Right atrium auricular region (tissue), 2 donors: ENCODE measurements around the gene SFTA2. TPM values are rescaled to one million over a fixed set of nuclear protein-coding genes. Genes with fewer than 3 reads are reported as not detected.
"Not testable (repeated sequence)": the region's sequence is repeated elsewhere in the genome, so short reads cannot be mapped to it uniquely, and the experiment has no call there.

Source experiments
- DNase-seq: peaks from one replicate; pipeline ENCODE4 v3.0.0-alpha.2; 2019; ENCODE audit warnings: low spot score
- H3K27ac ChIP-seq, 2 donors: fragments of 200-600 bp; sonication (generic); 1 replicate in 1 of 2; 2 replicates in 1 of 2; pipeline ENCODE4 v1.5.1; 2016 to 2019
- H3K27me3 ChIP-seq, 2 donors: fragments of 200-600 bp; sonication (generic); one replicate each; pipeline versions ENCODE4 v1.5.1 to v1.6.0; 2017 to 2019
- H3K36me3 ChIP-seq: fragments of 200-600 bp; sonication (generic); one replicate; pipeline ENCODE4 v1.5.1; 2016
- H3K4me1 ChIP-seq, 2 donors: fragments of 200-600 bp; sonication (generic); one replicate each; pipeline versions ENCODE4 v1.5.1 to v1.6.0; 2017 to 2019
- H3K4me3 ChIP-seq, 2 donors: fragments of 200-600 bp; sonication (generic); 1 replicate in 1 of 2; 2 replicates in 1 of 2; pipeline ENCODE4 v1.5.1; 2017 to 2019; ENCODE audit warnings: mild to moderate bottlenecking in 1 of 2, moderate library complexity in 1 of 2
- H3K9me3 ChIP-seq, 2 donors: fragments of 200-600 bp; sonication (generic); one replicate each; pipeline ENCODE4 v1.5.1; 2019
- total RNA-seq, 2 donors: library from RNA; depleted of rRNA; stranded (reverse); fragments of >200 nt; gene quantifications; one replicate each; pipeline ENCODE4 v1.1.0, GENCODE V29; 2016
- TF ChIP-seq, protein P1 (sequence below), 2 donors: fragments of 200-600 bp; sonication (generic); IDR thresholded peaks; one replicate each; pipeline ENCODE4 v1.5.1; 2019; ENCODE audit warnings: antibody characterized with exemption in 2 of 2

The SFTA2 gene
- total RNA-seq, 2 donors from 2014 or later = not detected

DNA sequence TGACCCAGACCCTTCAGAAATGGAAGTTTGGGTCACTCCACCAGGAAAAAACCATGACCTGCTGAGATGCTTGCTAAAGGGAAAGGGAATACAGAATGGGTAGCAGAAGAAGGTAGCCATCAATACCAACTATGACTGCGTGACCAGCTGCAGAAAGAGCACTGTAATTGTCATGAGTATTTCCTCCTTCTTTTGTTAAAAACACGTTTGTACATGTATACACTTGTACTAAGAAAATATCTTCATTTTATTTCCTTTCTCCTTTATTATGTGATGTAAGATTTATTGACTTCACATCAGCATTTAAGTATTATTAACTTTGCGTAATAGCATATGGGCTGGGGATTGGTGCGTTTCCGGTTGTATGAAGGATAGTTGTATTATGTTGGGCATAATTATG is 39.0 kb upstream of the SFTA2 start:
- Histone ChIP-seq H3K4me1 (no peaks in the 10 kb centered on the region), H3K9me3 (no peaks in the 10 kb centered on the region), H3K27ac (no peak overlapping the region), H3K4me3 (no peak overlapping the region), H3K27me3 (no peaks in the 10 kb centered on the region), H3K36me3 (no peaks in the 10 kb centered on the region)
- no peak for DNase-seq
- TF ChIP-seq, protein P1, sequence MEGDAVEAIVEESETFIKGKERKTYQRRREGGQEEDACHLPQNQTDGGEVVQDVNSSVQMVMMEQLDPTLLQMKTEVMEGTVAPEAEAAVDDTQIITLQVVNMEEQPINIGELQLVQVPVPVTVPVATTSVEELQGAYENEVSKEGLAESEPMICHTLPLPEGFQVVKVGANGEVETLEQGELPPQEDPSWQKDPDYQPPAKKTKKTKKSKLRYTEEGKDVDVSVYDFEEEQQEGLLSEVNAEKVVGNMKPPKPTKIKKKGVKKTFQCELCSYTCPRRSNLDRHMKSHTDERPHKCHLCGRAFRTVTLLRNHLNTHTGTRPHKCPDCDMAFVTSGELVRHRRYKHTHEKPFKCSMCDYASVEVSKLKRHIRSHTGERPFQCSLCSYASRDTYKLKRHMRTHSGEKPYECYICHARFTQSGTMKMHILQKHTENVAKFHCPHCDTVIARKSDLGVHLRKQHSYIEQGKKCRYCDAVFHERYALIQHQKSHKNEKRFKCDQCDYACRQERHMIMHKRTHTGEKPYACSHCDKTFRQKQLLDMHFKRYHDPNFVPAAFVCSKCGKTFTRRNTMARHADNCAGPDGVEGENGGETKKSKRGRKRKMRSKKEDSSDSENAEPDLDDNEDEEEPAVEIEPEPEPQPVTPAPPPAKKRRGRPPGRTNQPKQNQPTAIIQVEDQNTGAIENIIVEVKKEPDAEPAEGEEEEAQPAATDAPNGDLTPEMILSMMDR (IDR thresholded peaks at IDR 0.05) = no peak

DNA sequence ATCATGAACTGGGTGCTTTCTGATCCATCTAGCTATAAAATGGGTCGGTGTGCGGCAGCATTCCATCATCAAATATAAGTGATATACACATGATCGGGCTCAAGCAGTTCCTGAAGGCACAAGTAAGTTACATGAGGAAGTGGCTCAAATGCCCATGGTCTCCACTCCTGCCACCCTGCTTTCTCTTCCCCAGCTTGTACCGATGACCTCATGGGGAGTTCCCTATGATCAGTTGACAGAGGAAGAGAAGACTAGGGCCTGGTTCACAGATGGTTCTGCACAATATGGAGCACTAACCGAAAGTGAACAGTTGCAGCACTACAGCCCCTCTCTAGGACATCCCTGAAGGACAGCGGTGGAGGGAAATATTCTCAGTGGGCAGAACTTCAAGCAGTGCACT is 37.2 kb upstream of the SFTA2 start:
- H3K4me3 ChIP-seq, DNase-seq, H3K36me3 ChIP-seq, H3K9me3 ChIP-seq, H3K27me3 ChIP-seq, H3K4me1 ChIP-seq: not testable (repeated sequence)
- H3K27ac ChIP-seq = peak overlapping the region in 1 of 2 donors; percentile 31

DNA sequence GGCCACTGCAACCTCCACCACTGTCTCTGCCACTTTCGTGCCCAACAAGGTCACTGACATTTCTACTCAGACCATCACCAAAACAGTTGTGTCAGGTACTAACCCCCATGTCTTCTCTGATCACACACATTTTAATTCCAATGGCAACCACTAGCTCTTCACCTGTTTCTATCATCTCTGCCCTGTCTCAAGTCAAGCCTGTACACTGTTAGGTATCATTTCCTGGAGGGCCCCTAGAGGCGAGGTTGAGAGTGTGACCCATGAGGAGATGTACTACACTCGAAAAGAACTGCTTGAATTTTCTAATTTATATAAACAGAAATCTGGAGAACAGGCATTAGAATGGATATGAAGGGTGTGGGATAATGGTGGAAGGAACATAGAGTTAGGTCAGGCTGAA is 34.2 kb upstream of the SFTA2 start:
- Histone ChIP-seq H3K4me1 (no peaks in the 10 kb centered on the region), H3K27ac (no peak overlapping the region), H3K27me3 (no peaks in the 10 kb centered on the region), H3K9me3 (no peaks in the 10 kb centered on the region), H3K4me3 (no peak overlapping the region), H3K36me3 (no peaks in the 10 kb centered on the region)
- no peak for DNase-seq
- TF ChIP-seq, protein P1 (IDR thresholded peaks at IDR 0.05) = no peak

DNA sequence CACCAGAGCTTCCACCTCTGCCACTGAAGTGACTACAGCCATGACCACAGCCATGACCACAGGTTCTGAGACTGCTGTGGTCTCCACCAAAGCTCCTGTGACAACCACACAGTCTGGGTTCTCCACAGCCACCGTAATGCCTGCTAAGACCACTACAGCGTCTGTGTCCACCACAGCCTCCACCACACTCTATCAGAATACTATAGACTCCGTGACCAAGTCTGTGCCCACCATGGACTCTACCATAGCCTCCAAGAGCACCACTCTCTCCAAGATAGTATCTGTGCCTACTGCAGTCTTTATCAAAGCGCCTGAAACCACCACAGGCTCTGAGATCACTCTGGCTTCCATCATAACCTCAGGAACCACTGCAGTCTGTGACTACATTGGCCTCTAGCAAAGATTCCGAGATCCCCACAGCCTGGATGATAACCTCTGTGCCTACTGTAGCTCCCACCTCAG is 33.2 kb upstream of the SFTA2 start:
- no peak overlapping the region for H3K27ac ChIP-seq
- no peaks in the 10 kb centered on the region for H3K36me3 ChIP-seq
- H3K27me3 ChIP-seq = no peaks in the 10 kb centered on the region
- TF ChIP-seq, protein P1 (IDR thresholded peaks at IDR 0.05) = no peak
- H3K4me3 ChIP-seq = no peak overlapping the region
- no peaks in the 10 kb centered on the region for H3K4me1 ChIP-seq
- DNase-seq = no peak
- H3K9me3 ChIP-seq = no peaks in the 10 kb centered on the region

DNA sequence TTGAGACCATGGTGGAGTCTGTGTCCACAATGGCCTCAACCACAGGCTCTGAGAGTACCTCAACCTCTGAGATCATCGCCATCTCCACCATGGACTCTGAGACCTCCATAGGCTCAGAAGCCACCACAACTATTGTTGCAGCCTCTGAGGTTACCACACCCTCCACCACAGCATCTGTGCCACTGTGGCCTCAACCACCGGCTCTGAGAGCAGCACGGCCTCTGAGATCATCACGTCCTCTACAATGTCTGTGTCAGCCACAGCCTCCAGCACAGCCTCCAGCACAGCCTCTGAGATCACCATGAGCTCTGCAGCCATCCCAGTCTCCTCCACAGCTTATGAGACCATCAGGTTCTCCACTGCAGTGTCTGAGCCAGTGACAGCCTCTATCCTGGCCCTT is 32.1 kb upstream of the SFTA2 start:
- no peak overlapping the region for H3K27ac ChIP-seq
- no peak overlapping the region for H3K4me3 ChIP-seq
- no peak for DNase-seq
- H3K4me1 ChIP-seq = no peaks in the 10 kb centered on the region
- H3K27me3 ChIP-seq = no peaks in the 10 kb centered on the region
- H3K9me3 ChIP-seq = no peaks in the 10 kb centered on the region
- no peaks in the 10 kb centered on the region for H3K36me3 ChIP-seq
- TF ChIP-seq, protein P1 (IDR thresholded peaks at IDR 0.05) = no peak

DNA sequence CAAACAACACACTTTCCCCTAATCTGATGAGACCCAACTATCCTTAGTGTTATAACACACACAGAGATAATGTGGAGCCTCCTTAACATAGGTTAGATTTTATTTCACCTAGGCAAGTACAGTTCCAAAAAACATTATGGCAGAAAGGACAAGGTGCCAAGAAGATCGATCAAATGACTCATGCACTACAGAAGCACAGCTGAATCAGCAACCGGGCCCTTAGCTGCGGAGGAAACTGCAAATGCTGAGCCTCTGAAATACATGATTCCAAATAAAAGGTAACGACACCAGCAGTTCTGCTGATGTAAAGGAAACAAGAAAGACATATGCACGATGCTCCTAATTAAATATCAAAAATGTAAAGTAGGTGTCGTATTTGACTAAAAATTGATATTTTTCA is 31.7 kb upstream of the SFTA2 start:
- TF ChIP-seq, protein P1 (IDR thresholded peaks at IDR 0.05) = no peak
- Histone ChIP-seq H3K27me3 (no peaks in the 10 kb centered on the region), H3K27ac (no peak overlapping the region), H3K4me3 (no peak overlapping the region), H3K36me3 (no peaks in the 10 kb centered on the region), H3K9me3 (no peaks in the 10 kb centered on the region), H3K4me1 (no peaks in the 10 kb centered on the region)
- no peak for DNase-seq
